NT2/D1 (cell line): ENCODE measurements around the gene C3orf80.

ENCODE experiments used
- SUZ12 ChIP-seq: IDR thresholded peaks from 2 replicates; pipeline ENCODE4 v1.6.1; 2011; ENCODE audit not compliant: insufficient read length, insufficient read depth; ENCODE audit errors: extremely low read depth
- YY1 ChIP-seq: IDR thresholded peaks from 2 replicates; pipeline ENCODE4 v1.6.1; 2011; ENCODE audit not compliant: insufficient read length, insufficient read depth
- ZNF274 ChIP-seq: IDR thresholded peaks from 2 replicates; pipeline ENCODE4 v1.6.1; 2011; ENCODE audit warnings: mild to moderate bottlenecking, low read depth, low read length

- TF ChIP-seq YY1 (no peak), ZNF274 (no peak), SUZ12 (no peak)
Measured at GRCh38 chr3:160260587-160261270, 35.5 kb downstream of the C3orf80 start.
